GM21786 (cell line): ENCODE results near the gene C11orf91.
A peak's percentile ranks its signal among the peaks of the same experiment; 100 is the strongest.
"Not testable (repeated sequence)": the region's sequence is repeated elsewhere in the genome, so short reads cannot be mapped to it uniquely, and the experiment has no call there.

Source experiments
- ATAC-seq: cut with Tn5 transposase; IDR thresholded peaks from one replicate; pipeline ENCODE4 v1.9.1; 2021; ENCODE audit not compliant: unreplicated experiment

Gene C11orf91

DNA sequence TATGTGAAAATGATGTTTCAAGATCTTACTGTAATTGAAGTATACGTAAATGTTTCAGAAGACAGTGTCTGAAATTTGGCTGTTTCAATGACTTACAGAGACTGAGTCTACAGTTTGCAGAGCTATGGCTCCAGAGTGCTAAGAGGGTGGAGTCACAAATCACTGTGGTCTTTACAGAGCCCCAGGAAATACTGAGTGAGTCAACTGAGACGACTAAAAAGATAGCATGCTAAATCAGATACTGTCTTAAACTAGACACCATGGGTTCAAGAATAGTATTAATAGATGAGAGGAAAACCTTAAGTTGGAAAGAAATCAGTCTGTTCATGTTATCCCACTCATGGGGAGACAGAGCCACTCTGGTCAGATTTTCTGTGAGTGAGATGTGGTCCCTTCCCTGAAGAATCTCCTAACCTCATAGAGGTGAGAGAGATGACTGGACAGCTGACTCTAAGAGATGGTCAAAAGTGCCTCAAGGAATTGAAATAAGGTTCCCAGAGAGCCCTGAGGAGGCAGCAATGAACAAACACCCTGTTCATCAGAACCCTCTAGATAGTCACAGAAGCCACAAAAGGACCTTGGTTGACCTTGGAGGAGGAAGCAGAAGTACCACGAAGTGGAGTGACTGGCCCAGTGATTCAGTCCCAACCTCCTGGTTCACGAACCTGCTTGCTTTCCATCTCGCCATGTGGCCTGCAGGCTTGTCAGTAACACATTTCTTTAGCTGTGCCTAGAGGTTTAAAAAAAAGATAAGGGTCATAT, 30.2 kb downstream of the C11orf91 start:
- no peak for ATAC-seq

DNA sequence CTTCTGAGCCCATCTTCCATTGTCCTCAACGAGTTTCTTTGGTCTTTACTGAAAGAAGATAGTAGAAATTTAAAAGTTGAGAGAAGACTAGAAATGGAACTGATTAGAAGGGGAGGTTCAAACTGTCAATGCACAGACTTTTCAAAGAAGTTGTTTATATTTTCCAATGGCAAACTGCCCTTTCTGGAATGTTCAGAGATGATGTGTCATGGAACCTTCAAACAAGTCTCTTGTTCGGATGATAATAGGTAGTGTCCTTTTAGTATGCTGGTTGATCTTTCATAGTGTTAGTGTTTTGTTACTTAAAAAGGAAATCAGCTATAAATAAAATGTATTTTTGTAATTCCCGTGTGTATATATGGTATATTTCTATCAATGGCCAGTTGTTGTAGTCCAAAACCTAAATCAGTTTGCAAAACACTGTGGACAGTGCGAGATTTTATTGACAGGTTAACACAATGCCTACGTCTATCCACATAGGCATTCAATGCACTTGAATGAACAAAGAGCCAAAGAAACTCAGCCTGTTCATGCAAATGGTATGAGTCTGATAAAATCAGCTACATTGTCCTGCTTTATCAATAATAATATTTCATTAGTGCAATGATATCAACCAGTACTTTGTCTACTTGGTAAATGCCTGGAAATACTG, 30.9 kb downstream of the C11orf91 start:
- ATAC-seq = no peak

DNA sequence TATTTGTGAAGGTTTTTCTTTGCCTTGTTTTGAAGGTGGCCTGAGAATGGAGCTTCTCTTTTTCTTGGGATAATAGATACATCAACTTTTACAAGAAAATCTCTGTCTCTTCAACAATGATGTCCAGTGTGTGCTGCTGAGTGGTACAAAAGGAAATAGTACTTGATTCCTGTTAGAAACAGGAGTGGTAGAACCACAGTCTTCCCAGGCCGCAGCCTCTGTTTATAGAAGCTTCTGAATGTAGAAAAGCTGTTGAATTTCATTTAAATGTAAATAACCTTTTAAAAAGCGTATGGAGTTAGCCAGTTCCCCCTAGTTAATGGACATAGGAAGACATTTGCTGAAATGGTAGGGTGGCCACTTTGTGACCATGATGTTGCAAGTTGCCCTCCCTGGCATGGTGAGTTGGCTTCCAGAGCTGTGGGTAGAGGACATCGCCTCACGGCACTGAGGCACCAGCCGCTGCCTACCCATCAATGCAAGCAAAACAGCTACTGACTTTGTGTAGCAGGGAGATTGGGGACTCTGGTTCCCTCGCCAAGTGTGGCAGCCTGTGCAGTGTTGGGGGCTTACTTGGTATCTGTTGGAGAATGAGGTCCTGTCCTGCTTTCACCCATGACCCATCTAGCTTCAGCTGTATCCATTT, 31.6 kb downstream of the C11orf91 start:
- no peak for ATAC-seq

DNA sequence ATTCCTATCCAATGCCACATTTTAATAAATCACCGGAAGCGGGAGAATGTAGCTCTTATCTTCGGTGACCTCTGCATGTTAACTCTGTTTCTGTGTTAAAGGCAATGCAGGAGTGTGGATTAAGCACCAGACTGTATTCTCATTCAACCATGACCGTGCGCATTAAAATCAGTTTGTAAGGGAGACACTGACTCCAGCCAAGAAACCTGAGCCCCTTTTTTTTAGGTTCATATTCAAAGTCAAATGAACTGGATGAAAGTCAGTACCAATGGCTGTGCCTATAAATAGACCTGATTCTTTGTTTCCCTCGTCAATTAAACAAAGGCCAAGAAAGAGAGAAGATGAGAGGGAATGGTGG, 32.2 kb downstream of the C11orf91 start:
- no peak for ATAC-seq

DNA sequence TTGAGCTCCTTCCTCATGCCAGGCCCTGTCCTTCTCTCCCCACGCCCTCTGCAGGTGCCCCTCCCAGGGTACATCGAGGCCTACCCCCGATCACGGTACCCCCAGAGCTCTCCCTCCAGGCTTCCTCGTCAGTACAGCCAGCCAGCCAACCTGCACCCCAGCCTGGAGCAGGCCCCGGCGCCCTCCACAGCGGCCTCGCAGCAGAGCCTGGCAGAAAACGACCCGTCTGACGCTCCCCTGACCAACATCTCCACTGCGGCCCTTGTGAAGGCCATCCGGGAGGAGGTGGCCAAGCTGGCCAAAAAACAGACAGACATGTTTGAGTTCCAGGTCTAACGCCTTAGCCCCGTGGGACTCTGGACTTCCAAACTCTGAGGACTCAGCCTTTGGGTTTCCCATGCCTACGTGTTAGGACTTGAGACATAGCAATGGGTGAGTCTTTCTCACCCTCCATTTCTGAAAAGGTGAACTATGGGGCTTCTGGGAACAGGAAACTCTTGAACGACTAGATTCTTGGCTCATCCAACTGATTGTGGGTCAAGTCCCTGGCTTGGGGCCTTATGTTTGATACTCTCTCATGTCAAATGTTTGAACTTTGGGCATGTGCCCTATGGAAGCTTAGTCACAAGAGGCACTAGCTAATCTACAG, 32.7 kb downstream of the C11orf91 start:
- no peak for ATAC-seq

DNA sequence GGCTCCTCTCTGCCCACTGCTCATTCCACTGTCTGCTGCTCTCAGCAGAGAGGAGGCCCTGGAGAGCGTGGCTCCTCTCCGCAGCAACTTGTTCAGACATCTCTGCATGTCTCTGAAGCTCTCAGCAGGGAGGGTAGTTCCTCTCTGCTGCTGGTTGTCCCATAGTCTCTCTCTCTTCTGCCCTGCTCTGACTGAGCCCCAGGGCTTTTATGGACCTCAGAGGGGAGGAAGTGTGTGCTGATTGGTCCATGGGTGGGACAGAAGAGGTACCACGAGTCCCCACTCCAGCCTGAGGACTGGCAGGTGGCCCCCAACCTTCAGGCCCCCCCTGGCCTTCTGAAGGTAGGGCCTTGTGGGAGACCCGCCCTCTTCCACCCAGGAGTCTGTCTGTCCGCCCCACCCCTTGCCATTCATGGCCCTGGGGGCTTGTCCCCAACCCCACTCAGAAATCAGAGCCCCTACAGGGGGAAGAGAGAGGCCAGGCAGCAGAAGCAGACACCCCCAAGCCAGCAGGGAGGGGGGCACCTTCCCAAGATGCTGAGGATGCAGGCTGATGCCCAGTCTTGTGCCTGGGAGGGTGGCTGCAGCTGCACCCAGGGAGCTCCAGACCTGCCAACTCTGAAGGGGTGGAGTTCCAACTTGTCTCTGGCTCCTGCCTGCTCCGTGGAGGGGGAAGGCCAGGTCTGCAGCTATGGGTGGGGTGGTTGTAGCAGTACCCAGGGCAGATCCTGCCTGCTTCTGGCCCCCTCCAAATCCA, 35.1 kb downstream of the C11orf91 start:
- ATAC-seq = no peak

DNA sequence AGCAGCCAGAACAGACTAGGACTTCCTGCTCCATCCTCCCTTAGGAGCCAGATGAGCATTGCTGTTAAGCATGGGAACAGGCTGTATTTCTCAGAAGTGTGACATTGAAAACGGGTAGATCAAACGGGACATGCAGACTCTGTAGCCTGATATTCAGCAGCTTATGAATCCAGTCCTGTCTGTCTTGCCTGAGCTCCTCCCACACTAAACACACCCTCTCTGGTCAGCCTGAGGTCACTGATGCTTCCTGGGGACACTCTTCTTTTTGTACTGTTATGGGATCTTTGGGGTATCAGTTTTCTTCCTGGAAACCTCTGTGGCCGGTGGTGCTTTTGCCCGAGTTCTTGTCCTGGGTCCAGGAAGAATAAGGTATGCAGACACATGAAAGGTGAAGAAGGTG, 35.8 kb downstream of the C11orf91 start:
- ATAC-seq = no peak

DNA sequence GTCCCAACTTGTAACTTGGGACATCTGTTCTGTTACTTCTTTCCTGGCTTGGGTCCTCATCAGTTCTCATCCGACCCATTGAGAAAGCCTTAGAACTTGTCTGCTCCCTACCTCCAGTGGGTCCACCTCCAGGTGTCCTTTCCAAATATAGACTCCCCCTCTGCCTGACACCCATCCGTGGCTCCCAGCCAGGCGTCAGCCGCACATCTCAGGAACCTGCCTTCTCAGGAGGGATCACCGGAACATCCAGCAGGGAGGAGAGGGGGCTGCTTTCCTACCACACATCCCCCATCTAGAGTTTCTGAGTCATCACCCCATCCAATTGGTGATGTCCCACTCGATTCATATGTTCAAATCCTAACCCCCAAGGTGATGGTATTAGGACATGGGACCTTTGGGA, 36.5 kb downstream of the C11orf91 start:
- ATAC-seq = no peak

DNA sequence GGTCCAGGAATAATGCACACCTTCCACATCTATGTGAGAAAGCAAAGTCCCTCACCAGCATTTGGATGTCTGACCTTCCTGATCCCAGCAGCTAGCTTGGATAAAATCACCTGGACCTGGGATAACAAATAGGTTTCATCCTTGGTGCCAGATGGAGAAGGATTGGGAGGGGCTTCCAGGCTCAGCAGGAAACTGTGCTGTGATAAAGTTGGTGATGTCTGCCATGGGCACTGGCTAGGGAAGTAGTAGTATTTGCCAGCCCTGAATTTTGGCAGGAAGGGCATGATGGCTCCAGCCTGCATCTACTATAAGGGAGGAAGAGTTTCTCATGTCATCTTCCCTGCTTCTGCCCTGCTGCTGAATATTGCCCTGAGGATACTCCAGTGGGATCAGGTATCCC, 37.5 kb downstream of the C11orf91 start:
- ATAC-seq = no peak

DNA sequence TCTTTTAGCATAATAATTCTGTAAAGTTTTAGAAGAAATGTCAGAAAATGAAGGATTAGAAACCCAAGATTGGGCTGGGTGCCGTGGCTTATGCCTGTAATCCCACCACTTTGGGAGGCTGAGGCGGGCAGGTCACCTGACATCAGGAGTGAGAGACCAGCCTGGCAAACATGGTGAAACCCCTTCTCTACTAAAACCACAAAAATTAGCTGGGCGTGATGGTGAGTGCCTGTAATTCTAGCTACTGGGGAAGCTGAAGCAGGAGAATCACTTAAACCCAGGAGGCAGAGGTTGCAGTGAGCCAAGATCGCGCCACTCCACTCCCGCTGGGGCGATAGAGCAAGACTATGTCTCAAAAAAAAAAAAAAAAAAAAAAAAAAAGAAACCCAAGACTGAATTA, 39.1 kb downstream of the C11orf91 start:
- not testable (repeated sequence) for ATAC-seq

DNA sequence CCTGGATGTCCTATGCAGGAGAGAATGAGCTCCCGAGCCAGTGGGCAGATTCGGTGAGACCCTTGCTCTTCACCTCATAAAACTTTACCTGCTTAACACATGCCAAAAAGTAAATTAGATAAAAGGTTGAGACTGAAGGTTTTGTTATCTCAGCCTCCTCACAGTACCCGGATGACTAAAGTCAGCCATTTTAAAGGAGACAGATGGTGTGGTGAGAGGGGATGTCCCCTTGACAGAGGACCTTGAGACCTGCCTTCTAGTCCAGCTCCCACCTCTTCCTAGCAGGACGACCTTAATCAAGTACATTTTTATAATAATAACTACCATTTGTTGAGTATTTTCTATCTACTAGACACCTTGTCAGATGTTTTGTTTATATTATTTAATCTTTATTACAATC, 39.7 kb downstream of the C11orf91 start:
- no peak for ATAC-seq

DNA sequence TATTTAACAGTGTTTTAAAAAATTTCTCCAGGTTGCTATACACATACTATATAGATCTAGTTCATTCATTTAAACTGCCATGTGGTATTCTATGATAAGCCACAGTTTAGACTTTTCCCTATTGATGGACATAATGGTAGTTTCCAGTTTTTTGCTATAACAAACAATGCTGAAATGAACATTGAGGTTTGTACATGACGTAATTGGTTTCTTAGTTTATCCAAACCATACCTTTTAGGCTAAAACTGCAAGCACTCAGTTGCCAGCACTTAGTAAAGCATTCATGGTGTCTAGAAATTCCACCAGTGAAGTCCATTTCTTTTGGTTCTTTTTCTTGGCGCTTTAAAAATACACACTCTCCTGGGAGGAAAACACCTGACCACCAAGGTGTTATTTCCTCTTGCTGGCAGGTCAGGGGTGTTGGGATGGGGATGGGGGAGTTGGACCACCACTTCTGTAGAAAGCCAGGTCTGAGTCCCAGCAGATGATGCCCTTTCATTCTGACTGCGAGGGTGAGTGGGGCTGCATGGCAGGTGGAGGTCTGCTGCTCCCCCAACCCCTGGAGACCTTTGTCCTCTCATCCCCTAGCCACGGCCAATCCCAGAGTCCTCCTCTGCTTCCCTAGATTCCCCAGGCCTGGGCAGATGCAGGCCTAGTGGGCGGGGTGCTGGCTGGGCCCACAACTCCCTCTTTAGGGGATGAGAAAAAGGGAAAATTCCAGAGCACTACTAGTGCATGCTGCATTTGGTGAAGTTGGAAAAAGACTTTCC, 41.1 kb downstream of the C11orf91 start:
- no peak for ATAC-seq

DNA sequence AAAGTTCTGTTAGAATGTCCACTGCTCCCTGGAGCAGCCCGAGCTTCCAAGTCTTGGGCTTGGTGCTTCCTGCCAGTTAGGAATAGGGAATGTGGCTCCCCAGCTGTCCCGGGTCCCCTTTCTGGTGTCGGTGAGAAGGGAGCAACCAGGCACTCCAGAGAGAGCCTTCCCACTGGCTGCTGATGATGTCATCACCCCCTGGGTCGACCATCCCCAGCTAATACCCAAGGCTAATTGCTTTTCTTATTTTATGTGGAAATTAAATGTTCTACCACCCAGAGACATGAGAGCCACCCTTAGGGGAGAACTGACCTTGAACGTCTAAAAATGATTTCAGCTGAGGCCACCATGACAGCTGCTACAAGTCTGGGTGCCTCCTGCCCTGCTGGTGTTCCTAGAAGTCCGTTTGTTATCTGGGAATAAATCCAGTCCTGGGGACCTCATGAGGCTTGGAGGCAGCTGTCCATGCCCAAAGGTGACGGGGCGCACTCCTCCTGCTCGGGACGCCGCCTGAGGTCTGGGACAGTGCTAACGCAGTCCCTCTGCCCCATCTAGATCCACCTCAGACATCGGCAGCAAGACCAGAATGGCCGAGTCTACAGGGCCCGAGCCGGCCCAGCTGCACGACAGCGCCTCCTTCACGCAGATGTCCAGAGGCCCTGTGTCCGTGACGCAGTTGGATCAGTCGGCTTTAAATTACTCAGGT, 42.3 kb downstream of the C11orf91 start:
- ATAC-seq = no peak

DNA sequence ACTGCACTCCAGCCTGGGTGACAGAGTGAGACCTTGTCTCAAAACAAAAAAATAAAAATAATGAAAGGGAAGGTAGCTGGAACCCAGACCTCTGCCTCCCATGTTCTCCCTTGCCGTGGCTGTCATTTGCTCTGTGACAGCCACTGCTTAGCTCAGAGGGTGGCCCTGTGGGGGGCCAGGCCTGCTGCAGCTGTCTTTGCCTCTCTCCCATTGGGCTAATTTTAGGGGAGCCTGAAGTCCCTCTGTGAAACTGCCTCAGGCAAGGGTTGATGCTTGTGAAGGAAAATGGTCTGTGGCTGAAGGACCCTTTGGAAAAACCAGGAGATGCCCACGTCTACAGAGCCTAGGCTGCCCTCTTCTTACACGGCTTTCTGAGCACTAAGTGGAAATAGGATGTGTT, 42.9 kb downstream of the C11orf91 start:
- no peak for ATAC-seq

DNA sequence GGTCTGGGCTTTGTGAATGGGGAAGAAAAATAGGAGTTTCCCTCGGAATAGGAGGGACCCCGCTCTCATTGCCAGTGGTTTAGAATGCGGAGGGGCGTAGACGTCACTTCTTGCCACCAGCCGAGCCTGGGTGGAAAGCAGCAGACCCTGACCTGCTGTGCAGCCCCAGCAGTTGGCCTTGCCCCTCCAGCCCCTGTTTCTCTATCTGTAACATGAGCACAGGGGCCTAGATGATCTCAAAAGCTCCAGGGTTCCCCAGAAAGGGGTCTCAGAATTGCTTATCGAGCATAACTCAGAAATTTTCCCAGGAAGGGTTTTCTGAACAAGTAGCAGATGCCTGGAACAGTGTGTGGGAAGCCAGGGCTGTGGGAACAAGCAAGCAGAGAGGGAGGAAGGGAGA, 43.9 kb downstream of the C11orf91 start:
- ATAC-seq = no peak

DNA sequence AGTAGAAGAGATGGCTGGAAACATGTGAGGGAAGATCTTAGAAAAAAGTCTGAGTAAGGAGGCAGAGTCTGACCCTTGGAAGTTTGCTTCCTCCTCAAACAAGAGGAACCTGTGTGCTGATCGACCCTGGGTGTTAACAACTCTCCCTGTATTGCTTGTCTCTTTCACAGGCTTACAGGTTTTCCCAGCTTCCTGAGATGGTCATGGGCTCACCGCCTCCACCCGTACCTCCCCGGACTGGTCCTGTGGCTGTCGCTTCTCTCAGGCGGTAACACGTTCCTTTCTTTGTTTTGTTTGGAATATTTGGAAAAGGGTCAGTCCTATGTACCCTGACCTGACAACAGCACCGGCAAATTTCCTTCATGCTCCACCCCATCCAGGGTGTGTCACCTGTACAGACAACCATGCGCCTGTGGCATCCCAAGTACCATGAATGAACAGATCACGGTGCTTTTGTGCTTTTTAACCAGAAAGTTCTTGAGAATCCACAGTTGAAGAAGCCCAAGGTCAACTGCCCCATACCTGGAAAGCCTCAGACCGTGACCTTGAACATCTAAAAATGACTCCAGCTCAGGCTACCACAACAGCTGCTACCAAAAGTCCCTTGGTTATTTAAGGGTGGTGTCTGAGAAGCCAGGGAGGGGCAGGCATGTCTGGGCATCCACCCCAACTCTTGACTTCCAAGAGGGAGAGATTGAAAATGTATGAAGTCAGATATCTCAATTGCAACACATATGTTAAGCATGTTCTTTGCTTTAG, 44.6 kb downstream of the C11orf91 start:
- ATAC-seq = peak; percentile 56

DNA sequence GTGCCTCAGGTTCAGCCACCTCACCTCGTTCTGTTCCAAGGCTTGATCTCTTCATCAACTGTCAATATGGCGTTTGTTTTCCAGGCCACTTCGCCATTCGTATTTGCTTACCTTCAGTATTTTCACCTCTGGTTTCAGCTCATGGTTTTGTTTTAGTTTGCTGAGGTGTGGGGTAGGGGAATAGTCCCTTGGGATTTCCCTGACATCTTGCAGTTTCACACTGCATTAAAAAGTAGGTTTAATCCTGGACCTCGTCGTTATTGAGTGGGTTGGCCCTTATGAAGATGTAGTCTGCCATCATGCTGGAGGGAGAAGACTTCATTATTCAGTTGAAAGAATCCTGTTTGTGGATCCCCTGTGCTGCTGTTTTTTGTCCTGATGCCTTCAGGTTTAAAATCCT, 46.0 kb downstream of the C11orf91 start:
- ATAC-seq = no peak

DNA sequence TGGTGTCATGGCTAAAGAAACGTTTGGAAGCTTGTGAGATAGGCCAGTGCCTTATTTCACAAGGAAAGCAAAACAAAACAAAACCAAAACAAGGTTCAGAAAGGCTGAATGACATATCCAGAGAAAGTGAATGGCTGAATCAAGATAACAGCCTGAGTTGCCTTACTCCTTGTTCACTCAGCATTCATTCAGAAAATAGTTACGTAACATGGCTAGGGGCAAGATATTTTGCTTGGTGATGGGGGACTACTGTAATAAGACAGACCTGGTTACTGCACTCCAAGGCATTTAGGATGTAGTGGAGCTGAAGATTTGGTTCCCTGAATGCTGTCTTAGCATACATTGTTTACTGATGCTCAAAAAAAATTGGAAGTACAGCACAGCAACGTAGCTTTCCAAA, 47.7 kb downstream of the C11orf91 start:
- no peak for ATAC-seq

DNA sequence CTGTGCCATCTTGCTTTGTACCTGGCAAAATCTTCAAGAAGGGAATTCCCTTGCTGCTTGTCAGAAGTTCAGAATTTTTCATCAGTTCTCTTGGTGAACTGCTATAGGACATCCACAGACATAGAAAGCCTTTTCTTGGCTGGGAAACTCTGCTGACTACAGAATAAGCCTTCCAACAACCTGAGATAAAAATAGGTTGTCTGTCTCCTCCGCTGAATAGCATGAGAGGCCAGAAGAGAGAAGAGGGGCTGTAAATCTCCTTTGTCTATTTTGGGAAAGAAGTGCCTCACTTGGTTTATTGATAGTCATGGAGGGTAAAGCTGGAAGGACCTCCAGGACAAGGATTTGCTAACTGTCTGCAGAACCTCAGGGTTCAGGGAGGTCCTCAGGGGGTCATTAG, 48.2 kb downstream of the C11orf91 start:
- no peak for ATAC-seq
